Measurements from ENCODE around the gene ITPR2. TPM values are rescaled to one million over a fixed set of nuclear protein-coding genes. Genes with fewer than 3 reads are reported as not detected.
"Not testable (repeated sequence)": the region's sequence is repeated elsewhere in the genome, so short reads cannot be mapped to it uniquely, and the experiment has no call there.

The ITPR2 gene
- total and polyA plus RNA-seq, 4 donors = 1.5 to 84.8 (median 21.8) TPM

GRCh38 chr12:26769611-26770010 is 63.4 kb downstream of the ITPR2 start:
- ATAC-seq (ENCODE audit: low FRiP score) (no peak), DNase-seq (no peak)
- intact Hi-C loops (cut with DNase I) = no loop called here
- Histone ChIP-seq H3K27me3 (ENCODE audit: control insufficient read depth in 1 of 2, insufficient read depth in 2 of 2, low read length in 1 of 2) (no peaks in the 10 kb centered on the region), H3K4me1 (ENCODE audit: control insufficient read depth in 1 of 2, insufficient read depth in 2 of 2, low read length in 2 of 2) (no peaks in the 10 kb centered on the region), H3K9me3 (ENCODE audit: control insufficient read depth, low read length) (no peaks in the 10 kb centered on the region), H3K27ac (ENCODE audit: low read depth in 1 of 2, low read length in 2 of 2) (no peak overlapping the region), H3K4me3 (ENCODE audit: low read length in 2 of 2) (no peak overlapping the region), H3K36me3 (ENCODE audit: control insufficient read depth in 1 of 2, insufficient read depth in 2 of 2, low read length in 1 of 2) (peaks cover 0 to 2% of the 10 kb centered on the region in 2 donors)
- WGBS, 2 donors = 5 to 7% methylated on average over 3 of the region's 3 CpGs

GRCh38 chr12:26768611-26769603 is 64.1 kb downstream of the ITPR2 start:
- intact Hi-C loops (cut with DNase I) = no loop called here
- WGBS, 2 donors = 94 to 100% methylated on average over 1 of the region's 1 CpG
- Histone ChIP-seq H3K27ac (ENCODE audit: low read depth in 1 of 2, low read length in 2 of 2) (no peak overlapping the region), H3K4me1 (ENCODE audit: control insufficient read depth in 1 of 2, insufficient read depth in 2 of 2, low read length in 2 of 2) (no peaks in the 10 kb centered on the region), H3K9me3 (ENCODE audit: control insufficient read depth, low read length) (no peaks in the 10 kb centered on the region), H3K36me3 (ENCODE audit: control insufficient read depth in 1 of 2, insufficient read depth in 2 of 2, low read length in 1 of 2) (peaks cover 0 to 2% of the 10 kb centered on the region in 2 donors), H3K27me3 (ENCODE audit: control insufficient read depth in 1 of 2, insufficient read depth in 2 of 2, low read length in 1 of 2) (no peaks in the 10 kb centered on the region), H3K4me3 (ENCODE audit: low read length in 2 of 2) (no peak overlapping the region)
- ATAC-seq (ENCODE audit: low FRiP score) (no peak), DNase-seq (no peak)

- no peaks in the 10 kb centered on the region for H3K9me3 ChIP-seq (ENCODE audit: control insufficient read depth, low read length)
- no peaks in the 10 kb centered on the region for H3K27me3 ChIP-seq (ENCODE audit: control insufficient read depth in 1 of 2, insufficient read depth in 2 of 2, low read length in 1 of 2)
- H3K27ac ChIP-seq (ENCODE audit: low read depth in 1 of 2, low read length in 2 of 2) = no peak overlapping the region
- intact Hi-C loops (cut with DNase I) = no loop called here
- ATAC-seq (ENCODE audit: low FRiP score) = no peak
- H3K4me1 ChIP-seq (ENCODE audit: control insufficient read depth in 1 of 2, insufficient read depth in 2 of 2, low read length in 2 of 2) = no peaks in the 10 kb centered on the region
- DNase-seq = no peak
- WGBS, 2 donors = 94% methylated on average over 4 of the region's 4 CpGs
- no peak overlapping the region for H3K4me3 ChIP-seq (ENCODE audit: low read length in 2 of 2)
- peaks cover 0 to 2% of the 10 kb centered on the region in 2 donors for H3K36me3 ChIP-seq (ENCODE audit: control insufficient read depth in 1 of 2, insufficient read depth in 2 of 2, low read length in 1 of 2)
Observed at GRCh38 chr12:26767865-26768264, 65.1 kb downstream of the ITPR2 start.

- H3K9me3 ChIP-seq (ENCODE audit: control insufficient read depth, low read length) = no peaks in the 10 kb centered on the region
- no peak for ATAC-seq (ENCODE audit: low FRiP score)
- no peak overlapping the region for H3K4me3 ChIP-seq (ENCODE audit: low read length in 2 of 2)
- intact Hi-C loops (cut with DNase I) = no loop called here
- WGBS, 2 donors = 91 to 93% methylated on average over 1 of the region's 1 CpG
- H3K27me3 ChIP-seq (ENCODE audit: control insufficient read depth in 1 of 2, insufficient read depth in 2 of 2, low read length in 1 of 2) = no peaks in the 10 kb centered on the region
- no peak for DNase-seq
- no peak overlapping the region for H3K27ac ChIP-seq (ENCODE audit: low read depth in 1 of 2, low read length in 2 of 2)
- H3K4me1 ChIP-seq (ENCODE audit: control insufficient read depth in 1 of 2, insufficient read depth in 2 of 2, low read length in 2 of 2) = no peaks in the 10 kb centered on the region
- H3K36me3 ChIP-seq (ENCODE audit: control insufficient read depth in 1 of 2, insufficient read depth in 2 of 2, low read length in 1 of 2) = peaks cover 0 to 2% of the 10 kb centered on the region in 2 donors
Observed at GRCh38 chr12:26767116-26767515, 65.9 kb downstream of the ITPR2 start.

GRCh38 chr12:26762186-26762585 is 70.8 kb downstream of the ITPR2 start:
- 97 to 100% methylated on average over 1 of the region's 1 CpG for WGBS, 2 donors
- H3K9me3 ChIP-seq (ENCODE audit: control insufficient read depth, low read length) = no peaks in the 10 kb centered on the region
- H3K36me3 ChIP-seq (ENCODE audit: control insufficient read depth in 1 of 2, insufficient read depth in 2 of 2, low read length in 1 of 2) = no peaks in the 10 kb centered on the region
- H3K4me3 ChIP-seq (ENCODE audit: low read length in 2 of 2) = no peak overlapping the region
- ATAC-seq (ENCODE audit: low FRiP score) (no peak), DNase-seq (no peak)
- intact Hi-C loops (cut with DNase I) = no loop called here
- H3K4me1 ChIP-seq (ENCODE audit: control insufficient read depth in 1 of 2, insufficient read depth in 2 of 2, low read length in 2 of 2) = no peaks in the 10 kb centered on the region
- H3K27me3 ChIP-seq (ENCODE audit: control insufficient read depth in 1 of 2, insufficient read depth in 2 of 2, low read length in 1 of 2) = no peaks in the 10 kb centered on the region
- no peak overlapping the region for H3K27ac ChIP-seq (ENCODE audit: low read depth in 1 of 2, low read length in 2 of 2)

GRCh38 chr12:26761775-26762174 is 71.2 kb downstream of the ITPR2 start:
- Histone ChIP-seq H3K4me1 (ENCODE audit: control insufficient read depth in 1 of 2, insufficient read depth in 2 of 2, low read length in 2 of 2) (no peaks in the 10 kb centered on the region), H3K9me3 (ENCODE audit: control insufficient read depth, low read length) (no peaks in the 10 kb centered on the region), H3K27ac (ENCODE audit: low read depth in 1 of 2, low read length in 2 of 2) (no peak overlapping the region), H3K4me3 (ENCODE audit: low read length in 2 of 2) (no peak overlapping the region), H3K36me3 (ENCODE audit: control insufficient read depth in 1 of 2, insufficient read depth in 2 of 2, low read length in 1 of 2) (no peaks in the 10 kb centered on the region), H3K27me3 (ENCODE audit: control insufficient read depth in 1 of 2, insufficient read depth in 2 of 2, low read length in 1 of 2) (no peaks in the 10 kb centered on the region)
- 97 to 100% methylated on average over 3 of the region's 3 CpGs for WGBS, 2 donors
- intact Hi-C loops (cut with DNase I) = no loop called here
- ATAC-seq (ENCODE audit: low FRiP score) = no peak
- DNase-seq = no peak

GRCh38 chr12:26760657-26761293 is 72.2 kb downstream of the ITPR2 start:
- Histone ChIP-seq H3K27ac (ENCODE audit: low read depth in 1 of 2, low read length in 2 of 2) (no peak overlapping the region), H3K4me3 (ENCODE audit: low read length in 2 of 2) (no peak overlapping the region), H3K27me3 (ENCODE audit: control insufficient read depth in 1 of 2, insufficient read depth in 2 of 2, low read length in 1 of 2) (no peaks in the 10 kb centered on the region), H3K9me3 (ENCODE audit: control insufficient read depth, low read length) (no peaks in the 10 kb centered on the region), H3K36me3 (ENCODE audit: control insufficient read depth in 1 of 2, insufficient read depth in 2 of 2, low read length in 1 of 2) (no peaks in the 10 kb centered on the region), H3K4me1 (ENCODE audit: control insufficient read depth in 1 of 2, insufficient read depth in 2 of 2, low read length in 2 of 2) (no peaks in the 10 kb centered on the region)
- intact Hi-C loops (cut with DNase I) = no loop called here
- ATAC-seq (ENCODE audit: low FRiP score) (no peak), DNase-seq (no peak)
- WGBS, 2 donors = 91 to 96% methylated on average over 3 of the region's 3 CpGs

- H3K4me1 ChIP-seq (ENCODE audit: control insufficient read depth in 1 of 2, insufficient read depth in 2 of 2, low read length in 2 of 2); H3K36me3 ChIP-seq (ENCODE audit: control insufficient read depth in 1 of 2, insufficient read depth in 2 of 2, low read length in 1 of 2); H3K9me3 ChIP-seq (ENCODE audit: control insufficient read depth, low read length); H3K4me3 ChIP-seq (ENCODE audit: low read length in 2 of 2); DNase-seq; ATAC-seq (ENCODE audit: low FRiP score); H3K27ac ChIP-seq (ENCODE audit: low read depth in 1 of 2, low read length in 2 of 2); intact Hi-C loops (cut with DNase I); H3K27me3 ChIP-seq (ENCODE audit: control insufficient read depth in 1 of 2, insufficient read depth in 2 of 2, low read length in 1 of 2): not testable (repeated sequence)
- 98 to 99% methylated on average over 3 of the region's 3 CpGs for WGBS, 2 donors
Observed at GRCh38 chr12:26755362-26755761, 77.6 kb downstream of the ITPR2 start.

Data from aorta (tissue), 5 donors.